NCI-H526 treated with DMSO at 0.1 percent for 48 hours (cell line): ENCODE results near the gene GNLY.

Experiments used
- DNase-seq: peaks from one replicate; lab custom pipeline; 2025; lab: John Stamatoyannopoulos, UW

The GNLY gene

DNA sequence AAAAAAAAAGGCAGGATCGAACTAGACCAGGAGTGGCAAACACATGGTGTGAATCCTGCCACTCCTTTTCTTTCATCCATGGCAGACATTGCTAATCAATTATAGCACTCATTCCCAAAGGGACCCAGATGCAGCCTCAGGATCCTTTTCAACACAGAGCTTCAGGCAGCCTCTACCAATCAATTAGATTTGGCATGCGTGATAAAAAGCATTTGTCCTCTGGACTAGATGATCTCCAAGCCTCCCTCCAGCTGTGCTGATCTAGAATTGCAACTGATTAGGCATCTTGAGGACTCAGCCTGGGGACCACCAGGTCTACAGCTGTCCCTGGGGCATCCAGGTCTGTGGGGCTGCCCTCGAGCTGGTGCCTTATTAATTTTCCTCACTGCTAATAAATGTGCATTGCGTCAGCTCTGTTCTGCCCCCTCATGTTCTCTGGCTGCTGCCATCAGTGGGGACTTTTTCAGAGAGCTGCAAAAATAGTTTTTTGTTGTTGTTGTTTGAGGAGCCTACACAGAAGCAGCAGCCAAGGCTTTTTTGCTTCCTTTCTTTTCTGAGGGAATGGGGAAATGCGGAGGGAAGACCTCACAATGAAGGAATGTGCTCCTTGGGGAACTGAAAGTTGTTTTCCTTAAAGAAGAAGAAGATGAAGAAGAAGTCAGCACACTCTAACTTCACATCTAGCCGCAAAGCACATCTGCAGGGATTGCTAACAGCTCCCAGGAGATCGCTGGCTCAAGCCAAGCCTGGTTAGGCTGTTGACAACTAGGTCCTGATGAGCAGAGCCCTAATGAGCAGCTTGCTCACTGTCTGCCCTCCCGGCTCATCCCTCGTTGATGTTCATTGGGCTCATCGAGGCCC, 50.8 kb downstream of the GNLY start:
- no peak for DNase-seq

DNA sequence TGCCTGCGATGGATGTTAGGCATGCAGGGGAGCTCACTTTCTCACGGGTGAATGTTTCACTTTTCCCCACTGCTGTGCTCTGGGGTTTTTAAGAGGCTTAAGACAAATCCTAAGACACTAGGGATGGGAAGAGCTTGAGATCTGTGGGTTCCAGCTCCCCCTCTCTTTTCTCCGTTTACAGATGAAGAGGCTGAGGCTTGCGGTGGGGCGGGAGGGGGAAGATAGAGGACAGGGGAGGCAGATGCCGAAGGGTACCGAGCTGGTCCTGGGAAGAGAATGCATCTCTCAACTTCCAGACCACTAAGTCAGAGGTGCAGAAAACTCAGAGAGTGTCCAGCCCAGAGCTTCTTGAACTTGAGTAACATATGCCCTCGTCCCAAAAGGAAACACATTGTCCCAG, 51.5 kb downstream of the GNLY start:
- no peak for DNase-seq

DNA sequence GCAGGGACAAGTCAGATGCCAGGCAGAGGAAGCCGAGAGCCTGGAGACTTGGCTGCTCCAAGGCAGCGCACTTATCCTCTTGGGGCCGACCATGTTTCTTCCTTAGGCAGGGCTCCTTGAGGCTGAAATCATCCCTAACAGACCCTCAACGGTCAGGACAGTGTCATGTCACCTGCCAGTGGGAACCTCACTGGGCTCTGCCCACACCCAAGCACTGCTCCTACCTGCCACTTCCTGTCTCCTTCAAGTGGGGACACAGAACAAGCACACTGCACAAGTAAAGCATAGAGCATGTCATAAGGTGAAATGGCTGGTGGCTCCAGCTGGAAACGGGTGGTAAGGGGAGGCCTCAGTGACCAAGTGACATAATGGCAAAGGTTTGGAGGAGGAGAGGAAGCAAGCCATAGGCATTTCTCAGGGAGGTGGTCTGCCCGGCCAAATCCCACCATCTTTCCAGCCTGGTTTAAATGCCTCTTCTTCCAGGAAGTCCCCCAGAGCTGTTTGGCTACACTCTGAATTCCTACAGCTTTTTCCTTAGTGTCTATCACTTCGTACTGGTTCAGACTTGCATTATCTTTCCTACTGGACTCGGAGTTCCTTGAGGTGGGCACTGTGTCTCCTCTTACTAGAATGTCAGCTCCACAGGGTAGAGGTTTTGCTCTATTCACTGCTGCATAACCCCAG, 52.3 kb downstream of the GNLY start:
- no peak for DNase-seq

DNA sequence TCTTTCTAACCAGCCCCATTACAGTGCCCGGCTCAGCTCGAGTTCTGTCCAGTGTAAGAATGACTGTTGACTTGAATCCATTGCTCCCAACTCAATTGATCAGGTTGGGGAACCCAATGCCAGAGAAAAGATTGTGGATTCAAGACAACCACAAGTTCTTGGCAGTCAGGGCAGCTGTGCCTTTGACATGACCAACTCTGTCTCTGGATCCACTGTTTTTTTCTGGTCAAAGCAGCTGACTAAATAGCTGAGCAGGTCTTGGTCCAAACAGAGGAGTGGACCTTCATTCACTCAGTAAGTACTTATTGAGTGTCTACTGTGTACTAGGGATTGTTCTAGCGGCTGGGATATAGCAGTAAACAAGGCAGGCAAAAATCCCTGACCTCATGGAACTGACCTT, 53.3 kb downstream of the GNLY start:
- DNase-seq = no peak

DNA sequence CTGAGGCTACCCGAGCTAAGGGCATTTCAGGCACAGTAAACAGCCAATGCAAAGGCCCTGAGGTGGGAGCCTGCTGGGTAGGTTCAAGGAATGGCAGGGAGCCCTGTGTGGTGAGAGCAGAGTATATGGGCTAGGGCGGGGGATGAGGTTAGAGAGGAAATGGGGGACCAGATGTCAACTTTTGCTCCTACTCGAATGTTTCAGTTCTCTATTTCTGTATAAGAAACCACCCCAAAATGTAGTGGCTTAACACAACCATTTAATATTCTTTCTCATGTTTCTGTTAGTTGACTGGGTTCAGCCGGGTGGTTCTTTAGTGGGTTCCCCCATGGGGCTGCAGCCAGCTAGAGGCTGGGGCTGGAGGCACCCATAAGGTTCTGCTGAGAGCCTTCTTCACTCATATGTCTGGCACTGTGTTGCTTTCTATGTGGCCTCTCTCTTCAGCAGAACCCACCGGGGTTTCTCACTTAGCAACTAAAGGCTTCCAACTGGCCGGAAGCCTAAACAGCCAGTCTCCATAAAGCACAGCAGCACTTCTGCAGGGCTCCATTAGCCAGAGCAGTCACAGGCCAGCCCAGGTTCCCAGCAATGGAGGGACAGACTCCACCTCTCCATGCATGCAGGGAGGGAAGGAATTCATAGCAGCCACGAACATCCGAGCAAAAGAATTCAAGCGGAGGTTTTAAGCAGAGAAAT, 54.0 kb downstream of the GNLY start:
- DNase-seq = no peak
